ENCODE results near the gene LGALS7. TPM values are rescaled to one million over a fixed set of nuclear protein-coding genes. Genes with fewer than 3 reads are reported as not detected.

Gene LGALS7
- total RNA-seq, 1 donor from 2014 or later: not detected

GRCh38 chr19:38805180-38805579 is 31.9 kb upstream of the LGALS7 start:
- DNase-seq (ENCODE audit: low spot score): no peak
- Mint-ChIP-seq H3K27ac (no peak overlapping the region), H3K4me3 (no peak overlapping the region), H3K36me3 (no peaks in the 10 kb centered on the region), H3K4me1 (peaks cover 11% of the 10 kb centered on the region), H3K9me3 (no peaks in the 10 kb centered on the region), H3K27me3 (ENCODE audit: insufficient read depth, low read depth) (peaks cover 11% of the 10 kb centered on the region)
- Histone ChIP-seq H2AFZ (replicated peaks) (no peak overlapping the region), H3K36me3 (no peaks in the 10 kb centered on the region), H3K9me3 (ENCODE audit: low read depth) (no peaks in the 10 kb centered on the region), H3K4me3 (no peak overlapping the region), H3K4me2 (no peak overlapping the region), H3K4me1 (peaks cover 3% of the 10 kb centered on the region), H3K9ac (no peak overlapping the region), H4K20me1 (ENCODE audit: low read depth) (no peaks in the 10 kb centered on the region), H3K27me3 (no peaks in the 10 kb centered on the region), H3F3A (ENCODE audit: low read depth) (peaks cover 4% of the 10 kb centered on the region), H3K79me2 (ENCODE audit: low read depth) (no peaks in the 10 kb centered on the region), H3K27ac (no peak overlapping the region)
- TF ChIP-seq CTCF (IDR thresholded peaks at IDR 0.05) (no peak), EZH2phosphoT487 (IDR thresholded peaks at IDR 0.05) (no peak), EZH2 (IDR thresholded peaks at IDR 0.05) (no peak)

GRCh38 chr19:38803543-38803942 is 30.2 kb upstream of the LGALS7 start:
- H3K4me1 ChIP-seq: peaks cover 3% of the 10 kb centered on the region
- peaks cover 4% of the 10 kb centered on the region for H3F3A ChIP-seq (ENCODE audit: low read depth)
- Mint-ChIP-seq H3K27ac (no peak overlapping the region), H3K9me3 (peaks cover 3% of the 10 kb centered on the region), H3K36me3 (no peaks in the 10 kb centered on the region), H3K4me1 (peaks cover 11% of the 10 kb centered on the region), H3K27me3 (ENCODE audit: insufficient read depth, low read depth) (peaks cover 16% of the 10 kb centered on the region), H3K4me3 (no peak overlapping the region)
- no peak overlapping the region for H3K9ac ChIP-seq
- no peaks in the 10 kb centered on the region for H3K79me2 ChIP-seq (ENCODE audit: low read depth)
- TF ChIP-seq CTCF (IDR thresholded peaks at IDR 0.05) (no peak), EZH2phosphoT487 (IDR thresholded peaks at IDR 0.05) (no peak), EZH2 (IDR thresholded peaks at IDR 0.05) (no peak)
- no peaks in the 10 kb centered on the region for H3K27me3 ChIP-seq
- H4K20me1 ChIP-seq (ENCODE audit: low read depth): no peaks in the 10 kb centered on the region
- no peak overlapping the region for H2AFZ ChIP-seq (replicated peaks)
- H3K4me3 ChIP-seq: no peak overlapping the region
- no peak overlapping the region for H3K4me2 ChIP-seq
- H3K36me3 ChIP-seq: no peaks in the 10 kb centered on the region
- no peak overlapping the region for H3K27ac ChIP-seq
- DNase-seq (ENCODE audit: low spot score): no peak
- no peaks in the 10 kb centered on the region for H3K9me3 ChIP-seq (ENCODE audit: low read depth)

- H3K27me3 ChIP-seq: no peaks in the 10 kb centered on the region
- H3K4me3 ChIP-seq: no peak overlapping the region
- H3K9ac ChIP-seq: no peak overlapping the region
- no peaks in the 10 kb centered on the region for H4K20me1 ChIP-seq (ENCODE audit: low read depth)
- no peaks in the 10 kb centered on the region for H3K79me2 ChIP-seq (ENCODE audit: low read depth)
- no peaks in the 10 kb centered on the region for H3K9me3 ChIP-seq (ENCODE audit: low read depth)
- TF ChIP-seq CTCF (IDR thresholded peaks at IDR 0.05): no peak
- no peak for TF ChIP-seq EZH2phosphoT487 (IDR thresholded peaks at IDR 0.05)
- no peak for TF ChIP-seq EZH2 (IDR thresholded peaks at IDR 0.05)
- H3F3A ChIP-seq (ENCODE audit: low read depth): no peaks in the 10 kb centered on the region
- Mint-ChIP-seq H3K27me3 (ENCODE audit: insufficient read depth, low read depth) (peaks cover 16% of the 10 kb centered on the region), H3K27ac (no peak overlapping the region), H3K36me3 (no peaks in the 10 kb centered on the region), H3K4me3 (no peak overlapping the region), H3K4me1 (peaks cover 2% of the 10 kb centered on the region), H3K9me3 (peaks cover 4% of the 10 kb centered on the region)
- H3K27ac ChIP-seq: no peak overlapping the region
- no peak overlapping the region for H3K4me2 ChIP-seq
- H3K36me3 ChIP-seq: no peaks in the 10 kb centered on the region
- H3K4me1 ChIP-seq: no peaks in the 10 kb centered on the region
- no peak overlapping the region for H2AFZ ChIP-seq (replicated peaks)
- DNase-seq (ENCODE audit: low spot score): no peak
Observed at GRCh38 chr19:38801359-38802095, 28.2 kb upstream of the LGALS7 start.

Data from neural progenitor cell (in vitro differentiated cells).